A549 (cell line): ENCODE measurements around the gene IPPK.

ENCODE experiments used
- BHLHE40 ChIP-seq: IDR thresholded peaks from 2 replicates; pipeline ENCODE4 v1.6.1; 2012; ENCODE audit warnings: low read depth, low read length, inconsistent platforms
- CTCF ChIP-seq: fragments of >200 bp; sonication (Bioruptor Twin); formaldehyde crosslinking; IDR thresholded peaks from 3 replicates; pipeline ENCODE4 v1.5.1; 2016
- EP300 ChIP-seq, 2 experiments: fragments of >200 bp; sonication (Bioruptor Twin); formaldehyde crosslinking; IDR thresholded peaks; 2 replicates in 1 of 2; 3 replicates in 1 of 2; pipeline ENCODE4 v1.6.1; 2016 to 2017
- KDM1A ChIP-seq: fragments of 200-600 bp; sonication (generic); IDR thresholded peaks from 2 replicates; pipeline ENCODE4 v1.6.1; 2016; ENCODE audit warnings: low read depth, mild to moderate bottlenecking
- MAX ChIP-seq: IDR thresholded peaks from 2 replicates; pipeline ENCODE4 v1.6.1; 2012
- USF2 ChIP-seq: fragments of 450-650 bp; IDR thresholded peaks from 2 replicates; pipeline ENCODE4 v1.6.1; 2014; ENCODE audit warnings: antibody characterized with exemption

GRCh38 chr9:92637326-92637725 is 32.6 kb downstream of the IPPK start:
- TF ChIP-seq EP300 (IDR thresholded peaks at IDR 0.05), result no peak
- no peak for TF ChIP-seq USF2
- no peak for TF ChIP-seq BHLHE40
- TF ChIP-seq CTCF, result no peak
- no peak for TF ChIP-seq MAX
- TF ChIP-seq KDM1A, result no peak
